GM19324 (cell line): ENCODE data around the gene TSPAN31.
A peak's percentile ranks its signal among the peaks of the same experiment; 100 is the strongest.
"Not testable (repeated sequence)": the region's sequence is repeated elsewhere in the genome, so short reads cannot be mapped to it uniquely, and the experiment has no call there.

ENCODE experiments used
- ATAC-seq: cut with Tn5 transposase; IDR thresholded peaks from one replicate; pipeline ENCODE4 v1.9.1; 2021; ENCODE audit warnings: mild to moderate bottlenecking, moderate library complexity; ENCODE audit not compliant: unreplicated experiment, low FRiP score

The TSPAN31 gene

DNA sequence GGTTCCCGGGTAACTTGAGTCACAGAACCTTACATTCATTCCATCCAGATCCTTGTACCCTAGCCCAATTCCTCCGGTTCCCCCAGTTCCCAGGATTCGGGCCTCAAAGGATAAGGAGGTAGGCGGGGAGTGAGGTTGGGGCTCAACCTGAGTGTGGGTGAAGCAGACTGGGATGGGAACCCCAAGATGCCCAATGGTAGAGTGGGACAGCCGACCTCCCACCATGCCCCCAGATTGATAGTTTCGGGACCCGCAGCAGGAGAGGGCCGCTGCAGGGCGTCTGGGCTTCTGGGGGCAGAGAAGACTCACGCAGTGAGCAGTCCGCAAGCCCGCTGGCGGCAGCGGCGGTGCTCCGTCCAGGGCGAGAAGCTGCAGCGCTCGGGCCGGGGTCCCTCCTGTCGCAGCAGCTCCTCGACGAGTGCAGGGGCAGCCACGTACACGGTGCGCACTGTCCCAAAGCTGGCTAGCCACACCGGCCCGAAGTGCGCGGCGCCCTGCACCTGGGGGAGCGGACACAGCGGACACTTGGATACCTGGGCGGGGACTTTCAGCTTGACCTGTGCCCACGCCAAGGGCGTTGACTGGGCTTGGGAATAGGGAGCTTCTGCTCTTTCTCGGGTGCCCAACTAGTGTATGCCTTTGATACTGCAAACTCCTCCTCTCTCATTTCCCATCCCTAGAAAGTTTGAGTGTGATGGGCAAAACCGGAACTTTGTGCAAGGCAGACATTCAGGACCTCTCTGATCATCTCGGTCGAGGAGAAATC lies 21.0 kb downstream of the TSPAN31 start:
- no peak for ATAC-seq

GRCh38 chr12:57766464-57767304 lies 21.8 kb downstream of the TSPAN31 start, which contains the start of gene CYP27B1:
CYP27B1 (minus strand) TSS chr12:57767078; CDS start chr12:57767041, 37 bp downstream.
- no peak for ATAC-seq

DNA sequence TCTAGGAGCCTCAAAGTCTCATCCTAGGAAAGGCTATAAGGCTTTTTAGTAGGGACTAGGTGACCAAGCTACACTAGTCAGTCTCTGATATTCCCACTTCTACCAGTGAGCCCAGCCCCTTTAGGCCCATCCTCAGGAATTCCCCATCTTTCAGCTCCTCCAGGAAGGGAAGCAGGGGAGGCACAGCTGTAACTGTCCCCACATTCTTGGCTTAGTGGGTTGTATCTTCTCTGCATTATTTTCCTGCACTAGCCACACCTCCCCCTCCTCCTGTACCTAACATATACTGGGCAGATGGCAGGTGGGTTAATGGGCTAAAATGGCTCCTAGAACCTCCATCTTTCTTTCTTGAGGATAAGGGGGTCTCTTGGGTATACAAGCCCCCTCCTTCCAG lies 22.5 kb downstream of the TSPAN31 start:
- ATAC-seq: no peak

GRCh38 chr12:57767876-57768275 lies 23.0 kb downstream of the TSPAN31 start:
- no peak for ATAC-seq

DNA sequence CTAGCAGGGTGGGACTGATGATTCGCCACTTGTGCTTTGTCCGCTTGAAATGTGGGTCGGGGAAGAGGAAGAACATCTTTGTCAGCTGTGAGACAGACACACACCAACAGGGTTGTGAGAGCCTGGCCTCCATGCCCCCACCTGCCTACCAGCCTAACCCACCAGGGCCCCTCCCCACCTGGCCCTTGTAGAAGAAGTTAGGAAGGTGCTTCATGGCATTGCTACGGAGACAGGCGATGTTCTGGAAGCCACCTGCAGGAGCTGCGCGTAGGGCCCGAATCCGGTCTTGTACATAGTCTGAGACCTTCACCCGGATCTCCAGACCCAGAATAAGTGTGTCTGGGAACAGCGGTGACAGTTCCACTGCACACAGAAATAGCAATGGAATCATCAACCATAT lies 24.8 kb downstream of the TSPAN31 start:
- ATAC-seq: no peak

- ATAC-seq: no peak
These were observed 25.9 kb downstream of the TSPAN31 start for GRCh38 chr12:57770734-57771133.

GRCh38 chr12:57771236-57771872 lies 26.5 kb downstream of the TSPAN31 start:
- peak; percentile 72 for ATAC-seq

DNA sequence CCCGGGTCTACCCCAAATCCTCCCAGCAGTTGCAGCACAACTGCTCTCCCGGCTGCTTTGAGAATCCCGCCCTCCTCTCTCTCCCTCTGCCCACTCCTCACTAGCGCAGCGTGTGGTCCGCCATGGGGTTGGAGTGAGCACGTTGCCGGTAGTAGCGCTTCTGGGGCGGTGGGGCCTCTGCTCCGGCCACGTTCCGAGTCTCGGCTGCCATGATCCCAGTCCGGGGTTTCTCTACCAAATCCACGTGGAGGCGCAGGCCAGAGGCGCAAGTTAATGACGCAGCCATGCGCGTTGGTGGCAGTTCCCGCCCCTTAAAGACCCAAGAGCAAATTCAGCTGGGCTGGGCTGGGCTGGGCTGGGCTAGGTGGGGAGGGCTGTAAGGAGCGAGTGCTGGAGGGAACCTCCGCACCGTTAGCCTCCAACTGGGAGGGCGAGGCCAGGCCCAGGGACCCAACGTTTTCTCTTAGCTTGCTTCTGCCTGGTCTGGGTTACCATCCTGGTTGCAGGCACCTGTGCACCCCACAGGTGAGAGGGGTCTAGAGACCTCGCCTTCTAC lies 27.1 kb downstream of the TSPAN31 start, which contains the start of gene METTL1:
METTL1 (minus strand) TSS at position 233 of the 556 bp plus-strand sequence; CDS start at position 211, 22 bp downstream.
- peak; percentile 82 for ATAC-seq

- no peak for ATAC-seq
These were observed 27.8 kb downstream of the TSPAN31 start, which contains the start of gene EEF1AKMT3 for GRCh38 chr12:57772429-57773322. EEF1AKMT3 (plus strand) TSS chr12:57772614; CDS start chr12:57772725, 111 bp downstream.

- ATAC-seq: not testable (repeated sequence)
These were observed 29.8 kb downstream of the TSPAN31 start for GRCh38 chr12:57774634-57775033.

- no peak for ATAC-seq
These were observed 30.2 kb downstream of the TSPAN31 start for GRCh38 chr12:57775044-57775443.

- no peak for ATAC-seq
These were observed 30.9 kb downstream of the TSPAN31 start for GRCh38 chr12:57775563-57776246.

DNA sequence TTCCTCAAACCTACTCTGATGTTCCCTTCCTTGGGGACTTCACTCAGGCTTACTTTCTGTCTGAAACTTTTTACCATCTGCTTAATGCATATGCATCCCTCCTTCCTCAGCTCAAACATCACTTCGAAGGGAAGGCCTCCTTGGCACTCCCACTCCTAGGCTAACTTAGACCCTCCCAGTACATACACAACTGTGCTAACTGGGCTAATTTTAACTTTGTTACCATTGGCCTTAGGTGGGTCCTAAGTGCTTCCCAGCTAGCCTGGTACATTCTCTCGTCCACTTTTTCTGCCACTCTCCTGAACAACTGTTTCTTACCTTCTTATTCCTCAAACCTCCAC lies 31.4 kb downstream of the TSPAN31 start:
- no peak for ATAC-seq

DNA sequence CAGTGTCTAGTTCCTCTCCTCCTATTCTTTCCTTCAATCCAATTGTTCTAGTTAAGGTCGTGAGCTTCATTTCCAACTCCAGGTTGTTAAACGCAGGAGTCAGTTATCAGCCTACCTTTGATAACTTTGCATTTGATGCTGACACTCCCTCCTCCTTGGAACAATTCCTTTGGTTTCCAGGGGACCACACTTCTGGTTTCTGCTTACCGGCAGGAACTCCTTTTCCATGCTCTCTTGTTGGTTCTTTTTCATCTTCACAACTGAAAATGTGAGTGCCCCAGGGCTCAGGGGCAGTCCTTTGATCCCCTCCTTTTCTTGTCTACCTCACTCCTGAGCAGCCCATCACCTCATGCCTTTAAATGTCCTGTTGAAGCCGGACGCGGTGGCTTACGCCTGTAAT lies 32.5 kb downstream of the TSPAN31 start:
- no peak for ATAC-seq

DNA sequence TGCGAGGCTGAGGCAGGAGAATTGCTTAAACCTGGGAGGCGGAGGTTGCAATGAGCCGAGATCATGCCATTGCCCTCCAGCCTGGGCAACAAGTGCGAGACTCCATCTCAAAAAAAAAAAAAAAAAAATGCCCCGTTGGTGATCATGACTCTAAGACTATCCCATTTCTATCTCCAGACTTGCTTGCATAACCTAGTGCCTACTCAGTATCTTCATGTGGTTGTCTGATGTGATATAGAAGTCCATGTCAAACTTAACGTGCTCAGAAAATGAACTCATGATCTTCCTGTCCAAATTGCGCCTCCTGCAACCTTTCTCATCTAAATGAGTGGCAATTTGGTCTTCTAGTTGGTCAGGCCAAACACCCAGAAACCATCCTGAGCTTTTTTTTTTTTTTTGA lies 33.1 kb downstream of the TSPAN31 start:
- ATAC-seq: no peak

DNA sequence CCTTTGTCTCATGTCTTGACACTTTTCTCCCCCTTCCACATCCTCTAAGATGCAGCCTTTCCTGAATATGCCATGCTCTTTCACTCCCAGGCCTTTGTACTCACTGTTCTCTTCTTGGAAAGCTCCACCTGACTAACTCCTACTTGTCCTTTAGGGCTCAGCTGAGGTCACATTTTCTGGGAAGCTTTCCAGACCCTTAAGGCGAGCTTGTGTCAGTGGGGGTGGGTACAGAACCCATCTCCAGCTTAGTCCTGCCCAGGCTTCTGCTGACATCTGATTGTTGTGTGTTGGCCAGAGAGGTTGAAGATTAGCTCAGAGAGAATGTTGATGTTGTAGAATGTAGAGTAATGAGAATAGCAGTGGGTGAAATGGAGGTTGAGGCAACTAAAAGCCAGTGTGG lies 34.9 kb downstream of the TSPAN31 start:
- ATAC-seq: no peak

DNA sequence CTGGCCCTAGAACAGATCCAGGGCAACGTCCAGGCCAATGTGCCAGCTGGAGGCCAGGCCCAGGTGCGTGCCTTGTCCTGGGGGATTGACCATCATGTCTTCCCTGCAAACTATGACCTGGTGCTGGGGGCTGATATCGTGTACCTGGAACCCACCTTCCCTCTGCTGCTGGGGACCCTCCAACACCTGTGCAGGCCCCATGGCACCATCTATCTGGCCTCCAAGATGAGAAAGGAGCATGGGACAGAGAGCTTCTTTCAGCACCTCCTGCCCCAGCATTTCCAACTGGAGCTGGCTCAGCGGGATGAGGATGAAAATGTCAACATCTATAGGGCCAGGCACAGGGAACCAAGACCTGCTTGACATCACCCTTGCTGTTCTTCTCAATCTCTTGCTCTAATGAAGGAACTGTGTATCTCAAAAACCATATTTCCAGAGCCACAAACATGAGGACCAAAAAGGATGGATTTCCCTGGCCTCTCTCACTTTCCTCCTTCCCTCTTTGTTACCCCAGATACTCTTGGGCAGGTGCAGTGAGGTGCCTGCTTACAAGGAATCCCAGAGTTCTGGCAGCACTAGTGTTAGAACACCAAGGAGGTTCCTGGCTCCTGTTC lies 35.6 kb downstream of the TSPAN31 start:
- no peak for ATAC-seq

DNA sequence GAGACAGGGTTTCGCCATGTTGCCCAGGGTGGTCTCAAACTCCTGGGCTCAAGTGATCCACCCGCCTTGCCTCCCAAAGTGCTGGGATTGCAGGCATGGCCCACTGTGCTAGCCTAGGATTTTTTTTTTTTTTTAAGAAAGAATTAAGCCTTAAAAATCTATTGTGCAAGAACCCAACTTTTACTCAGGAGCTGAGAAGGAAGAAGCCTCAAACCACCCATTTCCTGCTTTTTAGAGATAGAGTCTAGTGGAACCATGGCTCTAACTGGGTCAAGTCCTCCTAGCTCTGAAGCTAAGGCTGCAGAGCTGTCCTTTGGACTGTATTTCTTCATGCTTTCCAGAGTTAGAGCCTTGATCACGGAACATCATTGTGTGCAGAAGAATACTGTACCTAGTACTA lies 36.4 kb downstream of the TSPAN31 start:
- no peak for ATAC-seq

DNA sequence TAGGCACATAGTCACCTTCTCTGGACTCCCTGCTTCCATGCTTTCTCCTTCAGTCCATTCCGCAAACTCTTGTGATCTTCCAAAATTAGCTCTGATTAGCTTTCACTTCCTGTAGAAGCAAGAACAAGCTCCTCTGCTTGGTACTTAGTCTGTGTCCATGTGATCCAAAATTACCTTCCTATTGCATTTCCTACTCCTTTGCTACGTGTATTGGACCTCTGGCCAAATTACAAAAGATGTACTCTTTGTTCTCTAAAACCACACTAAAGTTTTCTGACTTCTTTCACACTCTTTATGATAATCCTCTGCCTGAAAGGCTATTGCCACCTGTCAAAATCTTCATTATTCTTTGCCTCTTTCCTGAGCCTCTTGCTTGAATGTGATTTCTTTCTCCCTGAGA lies 37.0 kb downstream of the TSPAN31 start:
- ATAC-seq: no peak
